ENCODE results near the gene NDUFB4.

NDUFB4 gene
- total RNA-seq, result 28.7 to 35.1 reads per million in 2 donors

- peak; percentile 89 to 98 (median 94) for DNase-seq
Measured at GRCh38 chr3:120596116-120596852, at the start of gene NDUFB4. NDUFB4 (plus strand) TSS chr3:120596336; CDS start chr3:120596360, 24 bp downstream.

GRCh38 chr3:120550546-120550945 is 45.6 kb upstream of the NDUFB4 start:
- no peak for DNase-seq

- no peak for DNase-seq
Measured at GRCh38 chr3:120552184-120553172, 43.7 kb upstream of the NDUFB4 start.

GRCh38 chr3:120554812-120555606 is 41.1 kb upstream of the NDUFB4 start:
- no peak for DNase-seq

GRCh38 chr3:120555657-120556509 is 40.3 kb upstream of the NDUFB4 start:
- DNase-seq, result no peak

- no peak for DNase-seq
Measured at GRCh38 chr3:120557115-120557514, 39.0 kb upstream of the NDUFB4 start.

- DNase-seq, result peak; percentile 71 to 84 (median 80)
Measured at GRCh38 chr3:120558771-120559241, 37.3 kb upstream of the NDUFB4 start.

- DNase-seq, result no peak
Measured at GRCh38 chr3:120559242-120560061, 36.7 kb upstream of the NDUFB4 start.

- no peak for DNase-seq
Measured at GRCh38 chr3:120560304-120561250, 35.6 kb upstream of the NDUFB4 start.

- peak in 4 of 5 experiments; percentile 32 to 68 (median 52) for DNase-seq
Measured at GRCh38 chr3:120561251-120562045, 34.7 kb upstream of the NDUFB4 start.

GRCh38 chr3:120563356-120564022 is 32.6 kb upstream of the NDUFB4 start:
- DNase-seq, result no peak

GRCh38 chr3:120566243-120566975 is 29.7 kb upstream of the NDUFB4 start:
- DNase-seq, result no peak

- peak in 1 of 5 experiments; percentile 8 for DNase-seq
Measured at GRCh38 chr3:120567370-120568201, 28.6 kb upstream of the NDUFB4 start.

- no peak for DNase-seq
Measured at GRCh38 chr3:120568202-120568531, 28.0 kb upstream of the NDUFB4 start.

- DNase-seq, result peak in 1 of 5 experiments; percentile 7
Measured at GRCh38 chr3:120568598-120568997, 27.5 kb upstream of the NDUFB4 start.
